Uterus (tissue), 4 donors: ENCODE results near the gene AKT1. TPM values are rescaled to one million over a fixed set of nuclear protein-coding genes. Genes with fewer than 3 reads are reported as not detected.

Experiments
- DNase-seq, 2 donors: peaks; one replicate each; pipeline ENCODE4 v3.0.0-alpha.2; 2019 to 2020
- H3K27ac ChIP-seq, 2 donors: fragments of 200-600 bp; sonication (generic); 1 replicate in 1 of 2; 2 replicates in 1 of 2; pipeline ENCODE4 v1.5.1; 2016 to 2018
- H3K27me3 ChIP-seq, 2 donors: fragments of 200-600 bp; sonication (generic); one replicate each; pipeline ENCODE4 v1.5.1; 2018 to 2019; ENCODE audit warnings: control low read depth in 1 of 2
- H3K36me3 ChIP-seq, 2 donors: fragments of 200-600 bp; sonication (generic); one replicate each; pipeline ENCODE4 v1.5.1; 2019; ENCODE audit warnings: control low read depth in 1 of 2
- H3K4me1 ChIP-seq, 2 donors: fragments of 200-600 bp; sonication (generic); one replicate each; pipeline ENCODE4 v1.5.1; 2018 to 2019; ENCODE audit warnings: control low read depth in 1 of 2
- H3K4me3 ChIP-seq, 2 donors: fragments of 200-600 bp; sonication (generic); 1 replicate in 1 of 2; 2 replicates in 1 of 2; pipeline ENCODE4 v1.5.1; 2018 to 2019; ENCODE audit warnings: mild to moderate bottlenecking in 1 of 2
- H3K9me3 ChIP-seq, 2 donors: fragments of 200-600 bp; sonication (generic); one replicate each; pipeline ENCODE4 v1.5.1; 2019; ENCODE audit warnings: control low read depth in 1 of 2
- CTCF ChIP-seq, 4 experiments: fragments of 200-600 bp in 2 of 4; fragments of 450-650 bp in 2 of 4; sonication (generic) in 2 of 4; IDR thresholded peaks; one replicate each; pipeline ENCODE4 v1.5.1; 2016 to 2019; ENCODE audit warnings: antibody characterized with exemption in 4 of 4, mild to moderate bottlenecking in 2 of 4, moderate library complexity in 1 of 4
- POLR2A ChIP-seq, 2 donors: fragments of 450-650 bp; IDR thresholded peaks; one replicate each; pipeline ENCODE4 v1.6.1; 2016; ENCODE audit warnings: antibody characterized with exemption in 2 of 2, mild to moderate bottlenecking in 1 of 2, moderate library complexity in 1 of 2
- intact Hi-C: fragments of 100-400 bp; cut with DNase I; formaldehyde crosslinking; loops from one replicate; pipeline ENCODE4 v1.15.1; 2023; ENCODE audit warnings: low total_unique reads
- total RNA-seq, 4 donors: library from RNA; depleted of rRNA in 3 of 4; stranded (reverse); fragments of >200 nt in 3 of 4; gene quantifications; one replicate each; pipeline versions ENCODE4 v1.1.0 to v1.2.4, GENCODE V29; 2014 to 2023
- donor health status: DM: yes; HTN: yes; CAD: no.

AKT1 gene
- total RNA-seq, 4 donors from 2014 or later: 42.9 to 121 (median 101) TPM

GRCh38 chr14:104766256-104766862, 29.2 kb downstream of the AKT1 start:
- no peak for DNase-seq
- intact Hi-C loops: no loop called here
- TF ChIP-seq POLR2A (IDR thresholded peaks at IDR 0.05) (no peak), CTCF (IDR thresholded peaks at IDR 0.05) (no peak)
- Histone ChIP-seq H3K9me3 (no peaks in the 10 kb centered on the region), H3K4me3 (no peak overlapping the region), H3K27ac (no peak overlapping the region), H3K27me3 (no peaks in the 10 kb centered on the region), H3K4me1 (peaks cover 0 to 8% of the 10 kb centered on the region in 2 donors), H3K36me3 (no peaks in the 10 kb centered on the region)

- intact Hi-C loops: no loop called here
- peaks cover 0 to 7% of the 10 kb centered on the region in 2 donors for H3K4me1 ChIP-seq
- no peak for DNase-seq
Observed at GRCh38 chr14:104765517-104765916, 30.0 kb downstream of the AKT1 start.

GRCh38 chr14:104758981-104759969, 36.3 kb downstream of the AKT1 start:
- Histone ChIP-seq H3K36me3 (no peaks in the 10 kb centered on the region), H3K4me1 (peaks cover 0 to 4% of the 10 kb centered on the region in 2 donors)
- intact Hi-C loops: no loop called here

More at GRCh38 chr14:104765517-104765916, 30.0 kb downstream of the AKT1 start:
- Histone ChIP-seq H3K9me3 (no peaks in the 10 kb centered on the region), H3K27ac (no peak overlapping the region), H3K27me3 (no peaks in the 10 kb centered on the region), H3K4me3 (no peak overlapping the region), H3K36me3 (no peaks in the 10 kb centered on the region)
- TF ChIP-seq CTCF (IDR thresholded peaks at IDR 0.05): no peak
- no peak for TF ChIP-seq POLR2A (IDR thresholded peaks at IDR 0.05)

GRCh38 chr14:104757681-104758392, 37.7 kb downstream of the AKT1 start:
- H3K27ac ChIP-seq: no peak overlapping the region
- no peak overlapping the region for H3K4me3 ChIP-seq
- H3K9me3 ChIP-seq: no peaks in the 10 kb centered on the region
- TF ChIP-seq POLR2A (IDR thresholded peaks at IDR 0.05) (no peak), CTCF (IDR thresholded peaks at IDR 0.05) (no peak)
- H3K27me3 ChIP-seq: no peaks in the 10 kb centered on the region
- H3K4me1 ChIP-seq: peaks cover 0 to 9% of the 10 kb centered on the region in 2 donors
- no peaks in the 10 kb centered on the region for H3K36me3 ChIP-seq
- intact Hi-C loops: no loop called here
- DNase-seq: no peak

More at GRCh38 chr14:104758981-104759969, 36.3 kb downstream of the AKT1 start:
- Histone ChIP-seq H3K27ac (no peak overlapping the region), H3K9me3 (no peaks in the 10 kb centered on the region), H3K4me3 (no peak overlapping the region), H3K27me3 (no peaks in the 10 kb centered on the region)
- no peak for DNase-seq
- TF ChIP-seq CTCF (IDR thresholded peaks at IDR 0.05) (no peak), POLR2A (IDR thresholded peaks at IDR 0.05) (no peak)
